HG02943 (cell line): ENCODE data around the gene RBM26.
"Not testable (repeated sequence)": the region's sequence is repeated elsewhere in the genome, so short reads cannot be mapped to it uniquely, and the experiment has no call there.

ENCODE experiments used
- ATAC-seq: cut with Tn5 transposase; IDR thresholded peaks from one replicate; pipeline ENCODE4 v1.9.1; 2021; ENCODE audit warnings: mild to moderate bottlenecking, low read depth, moderate library complexity; ENCODE audit not compliant: unreplicated experiment

Gene RBM26

DNA sequence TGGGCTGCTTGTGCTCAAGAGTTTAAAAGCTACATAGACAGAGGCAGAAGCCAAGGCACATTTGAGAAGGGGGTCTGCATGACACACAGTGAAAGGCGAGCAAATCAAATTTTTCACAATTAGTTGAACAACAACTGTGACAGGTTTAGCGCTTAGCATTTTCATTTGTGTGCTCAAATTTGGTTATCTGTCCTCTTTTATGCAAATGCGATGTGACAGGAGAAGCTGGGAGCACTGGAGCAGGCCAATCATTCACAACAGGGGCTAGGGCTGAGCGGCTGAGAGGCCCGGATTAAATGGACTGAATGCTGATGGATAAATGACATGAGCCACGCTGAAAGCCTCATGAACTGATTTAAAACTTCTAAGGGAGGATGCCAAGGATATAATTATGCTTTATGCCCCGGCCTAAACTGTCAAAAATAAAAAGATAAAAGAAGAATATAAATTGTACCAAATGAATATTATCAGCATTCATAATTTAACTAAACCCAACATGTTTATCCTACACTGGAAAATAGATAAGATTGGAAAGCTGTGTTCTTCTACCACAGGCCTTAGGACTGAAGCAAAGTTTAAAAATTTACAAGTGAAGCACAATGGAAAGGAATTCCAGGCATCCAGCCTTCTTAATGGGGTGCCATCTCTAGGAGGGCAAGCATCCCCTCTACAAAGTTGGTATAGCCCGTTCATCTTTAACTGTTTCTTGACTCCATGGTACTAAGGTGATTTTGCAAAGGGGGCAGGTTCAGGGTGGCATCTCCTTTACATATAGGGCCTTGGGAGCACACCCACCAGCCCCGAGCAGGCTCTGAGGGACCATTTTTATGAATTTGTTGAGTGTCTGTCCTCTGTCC, 117.9 kb downstream of the RBM26 start:
- no peak for ATAC-seq

DNA sequence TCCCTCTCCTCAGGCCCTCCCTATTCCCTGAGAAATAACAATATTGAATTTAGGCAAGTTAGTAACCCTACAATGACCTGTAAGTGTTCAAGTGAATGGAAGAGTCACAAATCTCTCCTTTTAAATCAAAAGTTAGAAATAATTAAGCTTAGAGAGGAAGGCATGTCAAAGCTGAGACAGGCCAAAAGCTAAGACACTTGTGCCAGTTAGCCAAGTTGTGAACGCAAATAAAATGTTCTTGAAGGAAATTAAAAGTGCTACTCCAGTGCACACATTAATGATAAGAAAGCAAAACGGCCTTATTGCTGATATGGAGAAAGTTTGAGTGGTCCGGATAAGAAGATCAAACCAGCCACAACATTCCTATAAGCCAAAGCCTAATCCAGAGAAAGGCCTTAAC, 120.9 kb downstream of the RBM26 start:
- ATAC-seq: no peak

DNA sequence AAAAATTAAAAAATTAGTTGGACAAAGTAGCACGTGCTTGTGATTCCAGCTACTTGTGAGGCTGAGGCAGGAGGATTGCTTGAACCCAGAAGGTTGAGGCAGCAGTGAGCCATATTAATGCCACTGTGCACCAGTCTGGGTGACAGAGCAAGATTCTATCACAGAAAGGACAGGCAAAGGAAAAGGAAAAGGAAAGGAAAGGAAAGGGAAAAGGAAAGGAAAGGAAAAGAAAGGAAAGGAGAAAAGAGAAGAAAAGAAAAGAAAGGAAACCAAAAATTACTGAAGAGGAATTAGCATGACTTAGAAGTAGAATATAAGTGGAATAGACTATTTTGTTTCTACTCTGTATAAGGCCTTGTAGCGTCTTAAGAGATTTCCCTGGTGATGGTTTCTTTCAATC, 122.3 kb downstream of the RBM26 start:
- no peak for ATAC-seq

DNA sequence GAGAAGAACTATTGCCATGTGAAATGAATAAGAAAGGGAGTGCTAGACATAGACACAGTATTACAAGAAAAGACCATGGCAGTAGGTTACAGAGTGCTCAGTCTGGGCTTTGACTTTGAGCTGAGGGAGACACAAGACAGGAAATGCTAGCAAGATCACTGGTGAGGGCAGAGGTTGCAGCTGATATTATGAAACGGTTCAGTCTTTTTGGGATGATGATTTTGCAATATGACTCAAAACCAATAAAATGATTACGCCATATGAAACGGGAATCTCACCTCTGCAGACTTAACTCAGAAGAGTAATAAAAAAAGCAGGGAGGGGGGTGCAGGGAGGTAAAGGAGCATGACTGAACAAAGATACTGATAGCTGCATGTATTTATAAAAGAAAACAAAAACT, 123.1 kb downstream of the RBM26 start:
- ATAC-seq: no peak

DNA sequence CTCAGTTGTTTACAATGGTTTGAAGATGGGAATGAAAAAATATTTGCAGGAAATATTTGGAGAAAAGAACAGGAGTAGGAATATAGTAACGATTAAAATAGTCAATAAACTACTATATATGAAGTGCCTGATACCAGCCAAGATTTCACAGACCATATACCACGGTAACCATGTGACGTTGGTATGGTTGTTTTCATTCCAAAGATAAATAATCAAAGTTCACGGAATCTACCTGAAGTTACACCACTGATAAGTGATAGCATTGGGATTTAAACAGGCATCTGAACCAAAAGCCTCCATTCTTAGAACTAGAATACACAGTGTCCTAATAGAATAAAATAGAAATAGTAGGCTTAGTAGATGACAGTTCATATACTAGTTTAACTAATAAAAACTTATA, 123.5 kb downstream of the RBM26 start:
- ATAC-seq: no peak

DNA sequence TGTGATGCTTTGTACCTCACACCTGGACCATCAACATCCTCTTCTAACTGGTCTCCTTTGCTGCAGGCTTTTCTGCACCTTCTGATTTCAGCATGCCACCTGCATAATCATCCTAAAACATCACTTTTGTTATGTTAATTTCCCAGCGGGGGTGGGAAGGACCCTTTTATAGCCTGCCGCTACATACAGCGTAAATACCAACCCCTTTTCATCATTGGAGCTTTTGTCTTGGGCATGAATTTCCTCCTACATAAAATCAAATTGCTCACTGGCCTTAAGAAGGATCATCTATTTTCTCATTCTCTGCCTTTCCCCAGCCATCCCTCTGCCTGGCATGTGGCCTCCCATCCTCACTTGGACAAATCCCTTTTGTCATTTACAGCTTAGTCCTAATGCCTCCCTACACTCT, 124.7 kb downstream of the RBM26 start:
- ATAC-seq: no peak

DNA sequence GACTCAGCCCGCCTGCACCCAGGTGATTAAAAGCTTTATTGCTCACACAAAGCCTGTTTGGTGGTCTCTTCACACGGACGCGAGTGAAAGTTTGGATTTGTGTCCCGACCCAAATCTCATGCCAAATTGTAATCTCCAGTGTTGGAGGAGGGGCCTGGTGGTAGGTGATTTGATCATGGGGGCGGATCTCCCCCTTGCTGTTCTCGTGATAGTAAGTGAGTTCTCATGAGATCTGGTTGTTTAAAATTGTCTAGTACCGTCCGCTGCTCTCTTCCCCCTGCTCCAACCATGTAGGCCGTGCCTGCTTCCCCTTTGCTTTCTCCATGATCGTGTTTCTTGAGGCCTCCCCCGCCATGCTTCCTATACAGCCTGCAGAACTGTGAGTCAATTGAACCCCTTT, 126.3 kb downstream of the RBM26 start:
- not testable (repeated sequence) for ATAC-seq

DNA sequence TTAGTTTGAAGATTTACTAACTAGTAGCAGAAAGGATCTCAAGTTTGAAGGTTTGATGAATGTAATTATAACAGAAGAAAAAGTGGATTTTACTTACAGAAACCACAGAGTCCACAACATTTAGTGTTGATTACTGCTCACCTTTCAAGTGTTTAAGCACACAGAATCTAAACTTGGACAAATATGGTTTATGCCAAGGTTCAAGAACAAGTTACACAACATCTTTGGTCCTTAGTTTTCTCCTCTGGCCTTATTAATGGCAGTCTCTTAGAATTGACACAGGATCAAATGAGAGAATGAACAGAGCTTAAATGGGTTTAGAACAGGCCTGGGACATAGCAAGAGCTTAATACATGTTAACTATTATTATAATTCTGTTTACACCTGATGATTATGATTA, 133.0 kb downstream of the RBM26 start:
- no peak for ATAC-seq

DNA sequence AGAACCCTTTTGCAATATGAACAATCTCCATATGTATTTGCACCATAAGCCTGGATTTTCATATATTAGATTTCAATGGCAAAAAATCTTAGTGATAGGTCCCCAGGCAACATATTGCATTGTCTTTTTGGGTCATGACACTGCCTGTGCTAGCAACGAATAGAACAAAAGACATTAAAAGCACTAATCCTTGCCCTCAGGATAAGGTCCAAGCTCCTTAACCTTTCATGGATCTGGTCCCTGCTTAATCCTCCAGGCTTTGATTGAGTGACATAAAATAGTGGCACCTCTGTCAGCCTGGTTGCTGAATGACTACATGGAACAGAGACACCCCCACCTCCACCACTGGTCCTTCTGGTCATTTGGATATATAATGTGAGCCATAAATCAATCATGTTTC, 134.4 kb downstream of the RBM26 start:
- no peak for ATAC-seq

DNA sequence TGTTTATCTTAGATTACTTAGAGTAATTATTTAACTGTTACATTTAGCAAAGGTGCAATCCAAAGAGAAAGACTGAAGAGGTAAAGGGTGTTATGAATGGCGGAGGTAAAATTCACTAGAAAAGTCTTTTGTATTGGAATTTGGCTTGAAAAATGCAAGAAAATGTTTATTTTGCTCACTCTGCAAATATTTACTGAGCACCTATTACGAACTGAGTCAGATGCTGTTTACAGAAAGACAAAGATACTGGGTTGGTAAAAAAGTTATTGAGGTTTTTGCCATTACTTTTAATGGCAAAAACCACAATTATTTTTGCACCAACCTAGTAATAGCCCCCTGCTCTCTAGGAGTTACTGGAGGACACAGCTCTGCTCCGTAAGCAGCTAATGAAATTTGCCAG, 135.2 kb downstream of the RBM26 start:
- ATAC-seq: no peak
